ENCODE data around the gene OTOP2.

GRCh38 chr17:74877592-74878548 lies 46.2 kb upstream of the OTOP2 start:
- TF ChIP-seq CTCF (IDR thresholded peaks at IDR 0.05; ENCODE audit: low read depth, low read length, poor library complexity, severe bottlenecking) (no peak), EZH2phosphoT487 (IDR thresholded peaks at IDR 0.05; ENCODE audit: borderline replicate concordance, low read length) (no peak)
